GM12891 (cell line): Measurements from ENCODE around the gene RAB1A.

ENCODE experiments used
- PAX5 ChIP-seq: IDR thresholded peaks from 2 replicates; pipeline ENCODE4 v1.6.1; 2011; ENCODE audit warnings: low read length, moderate library complexity, mild to moderate bottlenecking; ENCODE audit not compliant: insufficient read depth, severe bottlenecking
- POLR2A ChIP-seq: IDR thresholded peaks from 2 replicates; pipeline ENCODE4 v1.6.1; 2011; ENCODE audit warnings: low read depth, low read length, control low read depth
- SPI1 ChIP-seq: IDR thresholded peaks from 2 replicates; pipeline ENCODE4 v1.6.1; 2011; ENCODE audit warnings: low read depth, low read length, control low read depth
- TAF1 ChIP-seq: IDR thresholded peaks from 2 replicates; pipeline ENCODE4 v1.6.1; 2011; ENCODE audit warnings: low read depth, low read length, control low read depth

DNA sequence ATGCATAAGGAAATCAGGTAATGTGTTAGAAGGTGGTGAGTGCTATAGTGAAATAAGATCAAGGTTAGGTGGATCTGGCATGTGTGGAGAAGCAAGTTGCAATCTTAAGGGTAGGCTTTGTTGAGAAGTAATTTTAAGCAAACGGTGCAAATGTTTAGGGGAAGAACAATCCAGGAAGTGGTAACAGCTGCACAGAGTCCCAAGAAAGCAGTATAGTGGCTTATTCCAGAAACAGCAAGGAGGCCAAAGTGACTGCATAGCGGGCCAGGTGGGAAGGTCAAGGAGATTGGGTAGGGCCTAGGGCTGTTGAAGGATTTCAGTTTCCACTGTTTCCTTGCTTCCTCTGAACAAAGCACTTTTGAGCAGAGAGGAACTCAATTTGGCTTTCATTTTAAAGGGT lies 30.0 kb upstream of the RAB1A start:
- TF ChIP-seq PAX5 (no peak), SPI1 (no peak), POLR2A (no peak), TAF1 (no peak)
